Measurements from ENCODE around the gene TMED1.

GRCh38 chr19:10815969-10816644 is 19.9 kb downstream of the TMED1 start:
- TF ChIP-seq CTCF (IDR thresholded peaks at IDR 0.05) (no peak), POLR2A (IDR thresholded peaks at IDR 0.05) (no peak)

Data from thyroid gland (tissue), 4 donors.